ENCODE data around the gene ABCB8. TPM values are rescaled to one million over a fixed set of nuclear protein-coding genes. Genes with fewer than 3 reads are reported as not detected.

Gene ABCB8
- total and polyA plus RNA-seq, 9 of the 15 experiments (the other 6 are each of a cell fraction or from before 2014, with no cell fraction given), result 7.6 to 106 (median 36.3) TPM

GRCh38 chr7:151086802-151087244, 58.6 kb downstream of the ABCB8 start (continued):
- TF ChIP-seq ATF1 (CRISPR knock-in tag; IDR thresholded peaks at IDR 0.05) (no peak), ATF1 (tag; IDR thresholded peaks at IDR 0.05) (no peak), TEAD4 (IDR thresholded peaks at IDR 0.05; ENCODE audit: low read length) (no peak), TEAD4 (CRISPR knock-in tag; IDR thresholded peaks at IDR 0.05; ENCODE audit: borderline replicate concordance) (0 out of 2 replicates have a peak, but pooled peaks have one; percentile 34), SMARCA5 (IDR thresholded peaks at IDR 0.05) (0 out of 2 replicates have a peak, but pooled peaks have one; percentile 54), COPS2 (conservative IDR thresholded peaks at IDR 0.05) (no peak), USF1 (CRISPR knock-in tag; IDR thresholded peaks at IDR 0.05) (peak; percentile 34; the same call in 1 of the 2 replicates), TEAD1 (CRISPR knock-in tag; IDR thresholded peaks at IDR 0.05) (no peak), CCNT2 (IDR thresholded peaks at IDR 0.05; ENCODE audit: borderline replicate concordance, extremely low read depth, insufficient read length, low read depth, low read length) (no peak), TAF7 (tag; IDR thresholded peaks at IDR 0.05) (no peak), MCM3 (IDR thresholded peaks at IDR 0.05) (no peak), C11orf30 (IDR thresholded peaks at IDR 0.05; ENCODE audit: low read depth) (no peak), ZNF395 (CRISPR knock-in tag; IDR thresholded peaks at IDR 0.05) (no peak), ZFPM2 (CRISPR knock-in tag; IDR thresholded peaks at IDR 0.05) (no peak), CREM (IDR thresholded peaks at IDR 0.05; ENCODE audit: low read depth) (peak; percentile 56; the same call in 1 of the 2 replicates), PHF8 (IDR thresholded peaks at IDR 0.05; ENCODE audit: borderline replicate concordance, low read length) (peak; percentile 14; the same call in 1 of the 2 replicates), HCFC1 (IDR thresholded peaks at IDR 0.05; ENCODE audit: low read depth, low read length) (no peak), CTBP1 (IDR thresholded peaks at IDR 0.05; ENCODE audit: borderline replicate concordance) (no peak), PRMT5 (CRISPR knock-in tag; IDR thresholded peaks at IDR 0.05) (no peak), KLF1 (tag; IDR thresholded peaks at IDR 0.05) (no peak), THRB (CRISPR knock-in tag; conservative IDR thresholded peaks at IDR 0.05) (no peak), ZNF780A (CRISPR knock-in tag; IDR thresholded peaks at IDR 0.05) (no peak), SMAD3 (CRISPR knock-in tag; conservative IDR thresholded peaks at IDR 0.05) (no peak)
- TF ChIP-seq, protein P1, sequence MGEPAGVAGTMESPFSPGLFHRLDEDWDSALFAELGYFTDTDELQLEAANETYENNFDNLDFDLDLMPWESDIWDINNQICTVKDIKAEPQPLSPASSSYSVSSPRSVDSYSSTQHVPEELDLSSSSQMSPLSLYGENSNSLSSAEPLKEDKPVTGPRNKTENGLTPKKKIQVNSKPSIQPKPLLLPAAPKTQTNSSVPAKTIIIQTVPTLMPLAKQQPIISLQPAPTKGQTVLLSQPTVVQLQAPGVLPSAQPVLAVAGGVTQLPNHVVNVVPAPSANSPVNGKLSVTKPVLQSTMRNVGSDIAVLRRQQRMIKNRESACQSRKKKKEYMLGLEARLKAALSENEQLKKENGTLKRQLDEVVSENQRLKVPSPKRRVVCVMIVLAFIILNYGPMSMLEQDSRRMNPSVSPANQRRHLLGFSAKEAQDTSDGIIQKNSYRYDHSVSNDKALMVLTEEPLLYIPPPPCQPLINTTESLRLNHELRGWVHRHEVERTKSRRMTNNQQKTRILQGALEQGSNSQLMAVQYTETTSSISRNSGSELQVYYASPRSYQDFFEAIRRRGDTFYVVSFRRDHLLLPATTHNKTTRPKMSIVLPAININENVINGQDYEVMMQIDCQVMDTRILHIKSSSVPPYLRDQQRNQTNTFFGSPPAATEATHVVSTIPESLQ (CRISPR knock-in tag; IDR thresholded peaks at IDR 0.05), result no peak
- TF ChIP-seq, protein P2, sequence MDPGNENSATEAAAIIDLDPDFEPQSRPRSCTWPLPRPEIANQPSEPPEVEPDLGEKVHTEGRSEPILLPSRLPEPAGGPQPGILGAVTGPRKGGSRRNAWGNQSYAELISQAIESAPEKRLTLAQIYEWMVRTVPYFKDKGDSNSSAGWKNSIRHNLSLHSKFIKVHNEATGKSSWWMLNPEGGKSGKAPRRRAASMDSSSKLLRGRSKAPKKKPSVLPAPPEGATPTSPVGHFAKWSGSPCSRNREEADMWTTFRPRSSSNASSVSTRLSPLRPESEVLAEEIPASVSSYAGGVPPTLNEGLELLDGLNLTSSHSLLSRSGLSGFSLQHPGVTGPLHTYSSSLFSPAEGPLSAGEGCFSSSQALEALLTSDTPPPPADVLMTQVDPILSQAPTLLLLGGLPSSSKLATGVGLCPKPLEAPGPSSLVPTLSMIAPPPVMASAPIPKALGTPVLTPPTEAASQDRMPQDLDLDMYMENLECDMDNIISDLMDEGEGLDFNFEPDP (CRISPR knock-in tag; IDR thresholded peaks at IDR 0.05), result no peak

Data from K562 (cell line).